Mucosa of stomach (tissue), 1 donor: ENCODE results near the gene PARP8.
"Not testable (repeated sequence)": the region's sequence is repeated elsewhere in the genome, so short reads cannot be mapped to it uniquely, and the experiment has no call there.

Source experiments
- H3K27me3 ChIP-seq: one replicate; pipeline ENCODE4 v1.7.0; 2013; ENCODE audit warnings: mild to moderate bottlenecking, low read length; ENCODE audit not compliant: control insufficient read depth, insufficient read depth
- H3K36me3 ChIP-seq: one replicate; pipeline ENCODE4 v1.7.0; 2013; ENCODE audit warnings: low read length; ENCODE audit not compliant: control insufficient read depth, insufficient read depth
- H3K4me1 ChIP-seq: one replicate; pipeline ENCODE4 v1.7.0; 2013; ENCODE audit warnings: mild to moderate bottlenecking, low read length; ENCODE audit not compliant: control insufficient read depth, insufficient read depth
- H3K4me3 ChIP-seq: one replicate; pipeline ENCODE4 v1.7.0; 2013; ENCODE audit warnings: low read length
- H3K9ac ChIP-seq: one replicate; pipeline ENCODE4 v1.7.0; 2013; ENCODE audit warnings: mild to moderate bottlenecking, low read length, moderate library complexity
- H3K9me3 ChIP-seq: one replicate; pipeline ENCODE4 v1.7.0; 2013; ENCODE audit warnings: mild to moderate bottlenecking, low read length, moderate library complexity; ENCODE audit not compliant: control insufficient read depth
- donor health status: Pancreatic carcinoma.

Gene PARP8

DNA sequence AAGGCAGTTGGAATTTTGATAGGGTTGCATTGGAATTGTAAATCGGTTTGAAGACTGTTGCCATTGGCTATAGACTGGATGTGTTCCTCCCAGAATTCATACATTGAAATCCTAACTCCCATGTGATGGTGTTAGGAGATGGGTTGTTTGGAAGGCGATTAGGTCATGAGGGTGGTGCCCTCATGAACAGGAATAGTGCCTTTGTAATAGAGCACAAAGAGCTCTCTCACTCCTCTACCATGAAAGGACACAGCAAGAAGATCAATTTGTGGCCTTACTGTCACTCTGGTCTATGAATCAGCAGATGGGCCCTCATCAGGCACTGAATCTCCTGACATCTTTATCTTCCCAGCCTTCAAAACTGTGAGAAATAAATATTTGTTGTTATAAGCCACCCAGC is 133.2 kb downstream of the PARP8 start:
- no peak overlapping the region for H3K4me3 ChIP-seq
- H3K4me1 ChIP-seq: no peaks in the 10 kb centered on the region
- no peaks in the 10 kb centered on the region for H3K9me3 ChIP-seq
- H3K27me3 ChIP-seq: no peaks in the 10 kb centered on the region
- H3K9ac ChIP-seq: no peak overlapping the region
- H3K36me3 ChIP-seq: no peaks in the 10 kb centered on the region

DNA sequence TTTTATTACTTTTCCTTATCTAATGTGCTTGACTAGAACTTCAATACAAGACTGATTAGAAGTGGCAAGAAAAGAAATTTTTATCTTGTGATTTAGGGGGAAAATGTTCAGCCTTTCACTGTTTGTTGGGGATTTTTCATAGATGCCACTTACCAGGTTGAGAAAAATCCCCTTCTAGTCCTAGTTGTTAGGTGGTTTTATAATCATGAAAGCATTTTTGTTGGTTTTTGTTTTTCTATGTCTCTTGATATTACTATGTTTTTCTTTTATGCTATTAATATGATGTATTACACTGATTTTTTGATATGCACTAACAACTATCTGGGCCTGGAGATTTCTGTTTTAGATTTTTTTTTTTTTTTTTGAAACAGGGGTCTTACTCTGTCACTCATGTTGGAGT is 134.0 kb downstream of the PARP8 start:
- H3K9me3 ChIP-seq: no peaks in the 10 kb centered on the region
- no peaks in the 10 kb centered on the region for H3K36me3 ChIP-seq
- no peak overlapping the region for H3K9ac ChIP-seq
- no peaks in the 10 kb centered on the region for H3K4me1 ChIP-seq
- H3K27me3 ChIP-seq: no peaks in the 10 kb centered on the region
- no peak overlapping the region for H3K4me3 ChIP-seq

DNA sequence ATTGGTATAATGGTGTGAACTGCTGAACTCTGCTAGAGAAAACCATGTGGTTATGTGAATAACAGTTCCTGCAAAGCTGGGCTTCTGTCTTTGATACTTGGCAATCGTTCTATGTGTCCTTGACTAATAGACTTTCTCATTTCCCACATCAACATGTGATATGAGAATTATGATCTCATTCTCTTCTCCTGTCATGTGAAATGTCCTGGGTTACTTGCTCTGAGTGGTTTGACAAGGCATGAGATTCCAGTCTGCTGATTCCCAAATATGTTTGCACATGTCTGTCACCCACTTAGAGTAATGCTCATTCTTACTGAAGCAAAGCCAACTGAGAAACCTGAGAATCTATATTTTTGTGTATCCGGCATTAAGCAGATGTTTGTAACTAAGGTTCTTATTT is 141.2 kb downstream of the PARP8 start:
- H3K27me3 ChIP-seq: no peaks in the 10 kb centered on the region
- no peaks in the 10 kb centered on the region for H3K36me3 ChIP-seq
- H3K9ac ChIP-seq: no peak overlapping the region
- H3K4me3 ChIP-seq: no peak overlapping the region
- no peaks in the 10 kb centered on the region for H3K4me1 ChIP-seq
- no peaks in the 10 kb centered on the region for H3K9me3 ChIP-seq

DNA sequence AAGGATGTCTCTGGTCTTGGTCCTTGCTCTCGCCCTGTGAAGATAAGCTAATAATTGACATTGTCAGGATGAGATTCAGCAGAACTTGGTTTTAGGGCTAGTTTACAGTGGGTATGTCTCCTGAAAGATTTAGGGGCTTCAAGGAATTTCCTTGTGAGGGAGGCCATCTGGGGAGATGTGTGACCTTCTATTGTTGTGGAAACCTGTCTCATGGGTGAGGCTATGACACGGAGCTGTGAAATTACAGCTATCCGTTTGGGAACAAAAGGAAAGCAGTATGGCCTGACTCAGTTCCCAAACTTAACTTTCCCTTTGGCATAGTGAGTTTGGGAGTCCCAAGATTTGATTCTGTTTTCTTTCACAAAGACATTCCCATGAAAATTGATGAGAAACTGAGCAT is 142.0 kb downstream of the PARP8 start:
- H3K4me3 ChIP-seq: no peak overlapping the region
- no peaks in the 10 kb centered on the region for H3K27me3 ChIP-seq
- no peaks in the 10 kb centered on the region for H3K4me1 ChIP-seq
- H3K9me3 ChIP-seq: no peaks in the 10 kb centered on the region
- no peak overlapping the region for H3K9ac ChIP-seq
- no peaks in the 10 kb centered on the region for H3K36me3 ChIP-seq

DNA sequence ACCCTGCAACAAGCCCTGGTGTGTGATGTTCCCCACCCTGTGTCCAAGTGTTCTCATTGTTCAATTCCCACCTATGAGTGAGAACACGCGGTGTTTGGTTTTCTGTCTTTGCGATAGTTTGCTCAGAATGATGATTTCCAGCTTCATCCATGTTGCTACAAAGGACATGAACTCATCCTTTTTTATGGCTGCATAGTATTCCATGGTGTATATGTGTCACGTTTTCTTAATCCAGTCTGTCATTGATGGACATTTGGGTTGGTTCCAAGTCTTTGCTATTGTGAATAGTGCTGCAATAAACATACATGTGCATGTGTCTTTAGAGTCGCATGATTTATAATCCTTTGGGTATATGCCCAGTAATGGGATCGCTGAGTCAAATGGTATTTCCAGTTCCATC is 145.3 kb downstream of the PARP8 start:
- not testable (repeated sequence) for H3K9me3 ChIP-seq, H3K4me1 ChIP-seq, H3K27me3 ChIP-seq, H3K36me3 ChIP-seq, H3K9ac ChIP-seq, H3K4me3 ChIP-seq

DNA sequence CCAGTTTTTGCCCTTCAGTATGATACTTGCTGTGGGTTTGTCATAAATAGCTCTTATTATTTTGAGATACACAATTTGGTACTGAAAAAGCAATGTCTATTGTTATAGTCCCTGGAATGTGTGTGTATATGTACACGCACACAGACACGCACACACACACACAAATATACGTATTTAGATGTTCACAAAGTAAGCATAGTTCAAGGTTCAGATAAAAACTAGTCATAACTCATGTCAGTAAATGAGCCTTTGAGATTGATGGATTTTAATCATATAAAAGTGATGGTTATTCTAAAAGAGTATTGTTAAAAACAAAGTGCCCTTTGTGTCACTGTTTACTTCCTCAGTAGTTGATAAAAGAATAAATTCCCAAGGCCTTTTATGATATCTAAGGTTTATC is 147.3 kb downstream of the PARP8 start:
- Histone ChIP-seq H3K27me3 (no peaks in the 10 kb centered on the region), H3K9ac (no peak overlapping the region), H3K36me3 (no peaks in the 10 kb centered on the region), H3K9me3 (no peaks in the 10 kb centered on the region), H3K4me3 (no peak overlapping the region), H3K4me1 (no peaks in the 10 kb centered on the region)

DNA sequence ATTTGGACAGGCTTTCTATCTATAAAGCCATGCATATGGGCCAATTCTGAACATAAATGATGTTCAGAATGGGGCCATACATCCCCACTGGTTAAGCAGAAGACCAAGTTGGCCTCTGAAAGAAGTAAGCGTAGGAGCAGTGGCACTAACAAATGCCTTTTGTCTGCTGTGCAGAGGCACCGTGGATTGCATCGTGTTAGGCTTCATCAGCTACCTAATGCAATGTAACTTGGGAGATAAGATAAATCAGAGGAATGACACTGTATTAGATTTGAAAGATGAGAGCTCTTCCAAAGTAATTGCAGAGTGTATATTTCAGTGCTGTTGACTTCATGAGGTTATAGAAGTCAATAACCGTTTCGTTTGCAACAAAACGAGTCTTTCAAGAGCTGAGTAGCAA is 148.1 kb downstream of the PARP8 start:
- H3K27me3 ChIP-seq: no peaks in the 10 kb centered on the region
- no peaks in the 10 kb centered on the region for H3K36me3 ChIP-seq
- no peak overlapping the region for H3K9ac ChIP-seq
- no peak overlapping the region for H3K4me3 ChIP-seq
- no peaks in the 10 kb centered on the region for H3K9me3 ChIP-seq
- H3K4me1 ChIP-seq: no peaks in the 10 kb centered on the region

DNA sequence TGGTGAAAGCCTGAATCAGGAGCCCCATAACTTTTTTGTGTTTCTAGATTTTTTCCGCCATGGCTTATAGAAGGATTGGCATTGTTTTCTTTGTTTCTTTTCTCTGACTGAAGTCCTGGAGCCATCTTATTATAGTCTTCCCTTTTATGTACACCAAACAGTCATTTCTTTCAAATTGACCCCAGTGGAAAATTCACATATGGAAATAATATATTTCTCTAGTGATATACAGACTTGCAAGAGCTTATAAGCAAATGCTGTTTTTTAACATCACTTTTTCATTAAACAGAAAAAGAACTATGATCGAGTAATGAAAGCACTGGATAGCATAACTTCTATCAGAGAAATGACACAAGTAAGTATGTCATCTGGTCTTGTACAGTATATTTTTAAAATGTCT is 155.6 kb downstream of the PARP8 start:
- no peaks in the 10 kb centered on the region for H3K27me3 ChIP-seq
- H3K4me3 ChIP-seq: no peak overlapping the region
- H3K9me3 ChIP-seq: no peaks in the 10 kb centered on the region
- no peaks in the 10 kb centered on the region for H3K4me1 ChIP-seq
- H3K36me3 ChIP-seq: no peaks in the 10 kb centered on the region
- no peak overlapping the region for H3K9ac ChIP-seq

DNA sequence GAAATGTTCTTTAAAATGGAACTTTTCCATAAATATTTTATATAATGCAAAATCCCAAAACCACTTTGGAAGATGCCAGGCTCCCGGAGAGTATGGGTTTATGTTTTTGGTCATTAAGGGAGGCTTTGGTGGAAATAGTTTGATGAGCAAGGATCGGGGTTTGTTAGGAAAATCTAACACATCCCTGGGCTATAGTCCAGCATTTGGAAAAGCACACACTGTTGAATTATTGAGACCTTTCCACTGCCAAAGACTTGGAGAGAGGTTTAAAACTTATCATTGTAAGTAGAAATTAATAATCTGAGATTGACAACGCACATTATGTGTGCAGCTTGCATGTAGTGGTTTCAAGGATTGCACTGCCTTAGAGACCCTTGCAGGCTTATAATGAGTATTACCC is 156.3 kb downstream of the PARP8 start:
- Histone ChIP-seq H3K9ac (no peak overlapping the region), H3K9me3 (no peaks in the 10 kb centered on the region), H3K4me3 (no peak overlapping the region), H3K36me3 (no peaks in the 10 kb centered on the region), H3K27me3 (no peaks in the 10 kb centered on the region), H3K4me1 (no peaks in the 10 kb centered on the region)

DNA sequence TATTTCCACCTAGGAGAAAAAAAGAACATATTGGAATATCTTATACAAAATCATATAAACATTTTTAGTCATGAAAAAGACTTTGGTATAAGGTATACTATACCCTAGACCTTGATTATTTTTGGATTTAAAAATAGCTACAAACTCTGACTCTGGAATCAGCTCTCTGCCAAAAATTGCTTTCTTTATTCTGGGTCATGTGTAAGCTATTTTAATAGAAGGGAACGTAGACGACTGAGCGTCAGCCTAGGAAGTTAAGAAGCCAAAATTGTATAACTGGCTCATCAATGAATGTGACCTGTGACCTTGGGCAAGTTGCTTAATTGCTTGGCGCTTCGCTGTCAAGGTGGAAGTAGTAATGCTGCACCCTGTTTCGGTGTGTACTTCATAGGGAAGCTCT is 157.1 kb downstream of the PARP8 start:
- H3K9ac ChIP-seq: no peak overlapping the region
- no peaks in the 10 kb centered on the region for H3K4me1 ChIP-seq
- H3K27me3 ChIP-seq: no peaks in the 10 kb centered on the region
- H3K9me3 ChIP-seq: no peaks in the 10 kb centered on the region
- no peaks in the 10 kb centered on the region for H3K36me3 ChIP-seq
- H3K4me3 ChIP-seq: no peak overlapping the region

DNA sequence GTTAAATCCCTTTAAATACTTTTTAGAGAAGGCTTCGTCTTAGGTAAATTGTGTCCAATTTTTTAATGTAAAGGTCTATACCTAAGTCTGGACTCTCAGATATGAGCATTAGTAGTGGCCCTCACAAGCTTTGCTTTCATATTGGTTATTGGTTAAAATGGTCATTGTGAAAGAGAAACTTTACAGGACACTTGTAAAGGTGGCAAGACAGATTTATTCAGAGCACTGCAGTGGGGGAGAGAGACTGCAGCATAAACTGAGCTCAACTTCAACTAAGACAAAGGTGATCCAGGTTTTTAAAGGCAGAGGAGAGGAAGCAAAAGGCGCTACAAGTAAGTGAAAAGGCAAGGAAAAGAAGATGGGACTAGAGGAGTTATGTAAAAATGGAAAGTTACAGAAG is 157.7 kb downstream of the PARP8 start:
- Histone ChIP-seq H3K36me3 (no peaks in the 10 kb centered on the region), H3K4me3 (no peak overlapping the region), H3K4me1 (no peaks in the 10 kb centered on the region), H3K9ac (no peak overlapping the region), H3K27me3 (no peaks in the 10 kb centered on the region), H3K9me3 (no peaks in the 10 kb centered on the region)

DNA sequence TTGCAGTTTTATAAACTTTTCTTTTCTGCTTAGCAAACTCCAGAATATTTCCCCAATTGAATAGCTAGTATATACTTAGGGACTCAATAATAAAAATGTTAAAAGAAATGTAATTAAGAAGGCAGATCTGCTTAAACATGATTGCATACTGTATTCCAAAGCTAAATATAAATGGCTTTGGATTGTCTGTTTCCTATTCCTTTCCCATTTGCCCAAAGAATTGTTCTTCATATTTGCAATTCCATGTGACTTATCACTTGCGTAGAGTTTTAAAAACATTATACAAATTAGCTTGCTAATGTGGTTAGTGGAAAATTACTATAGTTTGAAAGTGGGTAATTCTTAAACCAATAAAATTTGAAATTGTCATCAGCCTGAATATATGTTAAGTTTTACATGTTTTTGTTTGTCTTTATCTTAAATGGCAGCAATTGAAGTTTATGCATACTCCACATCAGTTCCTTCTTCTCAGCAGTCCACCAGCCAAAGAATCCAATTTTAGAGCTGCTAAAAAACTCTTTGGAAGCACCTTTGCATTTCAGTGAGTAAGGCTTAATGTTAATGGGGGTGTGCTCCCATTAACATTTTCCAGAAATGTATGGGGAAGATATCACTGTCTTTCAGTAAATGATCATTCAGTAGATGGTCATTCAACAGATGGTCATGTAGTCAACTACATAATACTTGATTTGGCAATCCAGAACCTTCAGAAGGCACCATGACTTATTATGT is 161.2 kb downstream of the PARP8 start:
- H3K4me3 ChIP-seq: no peak overlapping the region
- H3K36me3 ChIP-seq: no peaks in the 10 kb centered on the region

DNA sequence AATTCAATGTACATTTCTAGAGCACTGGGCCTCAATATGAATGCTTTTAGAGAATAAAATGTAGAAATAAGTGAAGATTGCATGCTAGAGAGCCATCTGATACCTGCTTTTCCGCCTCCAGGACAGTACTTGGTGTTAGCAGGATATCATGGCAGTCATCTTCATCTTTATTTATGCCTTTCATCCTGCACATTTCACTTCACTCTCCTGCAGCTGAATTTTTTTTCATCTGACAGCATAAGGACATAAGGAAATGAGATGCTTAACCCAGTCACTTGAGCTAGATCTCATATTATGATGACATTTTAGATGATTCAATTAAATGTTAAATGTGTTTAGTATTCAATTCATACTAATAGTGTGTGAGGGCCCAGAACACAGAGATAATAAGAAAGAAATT is 162.6 kb downstream of the PARP8 start:
- H3K9me3 ChIP-seq: no peaks in the 10 kb centered on the region
- H3K4me3 ChIP-seq: no peak overlapping the region
- H3K9ac ChIP-seq: no peak overlapping the region
- no peaks in the 10 kb centered on the region for H3K27me3 ChIP-seq
- H3K36me3 ChIP-seq: no peaks in the 10 kb centered on the region
- H3K4me1 ChIP-seq: no peaks in the 10 kb centered on the region

More for the DNA sequence above, 161.2 kb downstream of the PARP8 start:
- H3K27me3 ChIP-seq: no peaks in the 10 kb centered on the region
- no peak overlapping the region for H3K9ac ChIP-seq
- no peaks in the 10 kb centered on the region for H3K9me3 ChIP-seq
- H3K4me1 ChIP-seq: no peaks in the 10 kb centered on the region
